Activated CD4-positive, alpha-beta T cell treated with anti-CD3 and anti-CD28 coated beads, Interleukin-2, Interleukin-6, amounts not matched to agents 100 ng/mL and 50 ng/mL, durations not matched to agents 16 hours and 8 hours (primary cell): ENCODE data around the gene MSH5.
"Not testable (repeated sequence)": the region's sequence is repeated elsewhere in the genome, so short reads cannot be mapped to it uniquely, and the experiment has no call there.

ENCODE experiments used
- DNase-seq: peaks from one replicate; pipeline ENCODE4 v3.0.0-alpha.2; 2020

Gene MSH5

GRCh38 chr6:31808599-31808998 lies 68.8 kb downstream of the MSH5 start:
- DNase-seq, result not testable (repeated sequence)

DNA sequence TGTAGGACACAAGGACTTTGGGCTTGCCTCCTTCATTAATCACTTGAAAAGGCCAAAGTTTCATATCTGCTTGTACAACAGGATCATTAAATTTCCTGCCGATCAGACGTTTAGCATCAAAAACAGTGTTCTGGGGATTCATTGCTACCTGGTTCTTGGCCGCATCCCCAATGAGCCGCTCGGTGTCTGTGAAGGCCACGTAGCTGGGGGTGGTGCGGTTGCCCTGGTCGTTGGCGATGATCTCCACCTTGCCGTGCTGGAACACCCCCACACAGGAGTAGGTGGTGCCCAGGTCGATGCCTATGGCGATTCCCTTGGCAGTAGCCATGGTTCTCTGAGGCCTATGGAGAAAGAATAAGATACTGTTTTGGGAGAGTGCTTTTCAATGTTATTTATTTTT lies 71.8 kb downstream of the MSH5 start:
- no peak for DNase-seq
